MCF 10A (cell line): Measurements from ENCODE around the gene CRNKL1. TPM values are rescaled to one million over a fixed set of nuclear protein-coding genes. Genes with fewer than 3 reads are reported as not detected.
A peak's percentile ranks its signal among the peaks of the same experiment; 100 is the strongest.

Experiments used
- BruUV-seq: library from RNA; stranded (reverse); fragments of 400-500 nt; replicated peaks from 2 replicates; lab custom pipeline; 2021; lab: Mats Ljungman, UMichigan
- CTCF ChIA-PET: fragments of 300-600 bp; sonication (Branson Sonifier 250); formaldehyde crosslinking; extraction: SDS; loops from one replicate; lab custom pipeline; 2021; ENCODE audit warnings: antibody characterized with exemption, inconsistent platforms; lab: Yijun Ruan, JAX
- POLR2A ChIA-PET: fragments of 300-600, 350-650 bp; sonication (Branson Sonifier 250); formaldehyde crosslinking; extraction: SDS; loops from one replicate; lab custom pipeline; 2020; ENCODE audit warnings: antibody characterized with exemption, inconsistent platforms; lab: Yijun Ruan, JAX
- DNase-seq: peaks from one replicate; pipeline ENCODE4 v3.0.0-alpha.2; 2018; ENCODE audit not compliant: unreplicated experiment
- H3K27ac Mint-ChIP-seq: one replicate; pipeline ENCODE4 v1.8.0; 2022; ENCODE audit warnings: mild to moderate bottlenecking, low read depth, mixed read lengths; ENCODE audit not compliant: unreplicated experiment
- H3K27me3 Mint-ChIP-seq: one replicate; pipeline ENCODE4 v1.8.0; 2022; ENCODE audit warnings: mixed read lengths; ENCODE audit not compliant: insufficient read depth, unreplicated experiment
- H3K36me3 Mint-ChIP-seq: one replicate; pipeline ENCODE4 v1.8.0; 2022; ENCODE audit warnings: mild to moderate bottlenecking, moderate library complexity, mixed read lengths; ENCODE audit not compliant: insufficient read depth, unreplicated experiment
- H3K4me1 Mint-ChIP-seq: one replicate; pipeline ENCODE4 v1.8.0; 2022; ENCODE audit warnings: mixed read lengths; ENCODE audit not compliant: insufficient read depth, unreplicated experiment
- H3K4me3 Mint-ChIP-seq: one replicate; pipeline ENCODE4 v1.8.0; 2022; ENCODE audit warnings: mild to moderate bottlenecking, moderate library complexity, mixed read lengths; ENCODE audit not compliant: unreplicated experiment
- H3K9me3 Mint-ChIP-seq: one replicate; pipeline ENCODE4 v1.8.0; 2022; ENCODE audit warnings: mixed read lengths; ENCODE audit not compliant: unreplicated experiment
- CTCF ChIP-seq: fragments of 200-600 bp; IDR thresholded peaks from one replicate; pipeline ENCODE4 v1.8.0; 2022; ENCODE audit warnings: antibody characterized with exemption, mild to moderate bottlenecking; ENCODE audit not compliant: unreplicated experiment
- intact Hi-C: fragments of 100-400 bp; cut with micrococcal nuclease; formaldehyde crosslinking; loops from 2 replicates; pipeline ENCODE4 v1.14.1; 2022
- total RNA-seq: library from RNA; stranded (reverse); gene quantifications from 2 replicates; pipeline ENCODE4 v1.2.3, GENCODE V29; 2022

Gene CRNKL1
- total RNA-seq, 1 experiment from 2014 or later = 20.1 TPM

GRCh38 chr20:20017844-20018185 lies 34.5 kb downstream of the CRNKL1 start:
- no peaks in the 10 kb centered on the region for H3K27me3 Mint-ChIP-seq
- intact Hi-C loops = loop anchor here (2.0 to 5.0 kb wide), 3 partner anchors 43 to 331 kb away; no protein-coding TSS in a partner anchor
- ChIA-PET CTCF (interaction anchor here (1.0 to 1.8 kb wide), 7 partner anchors 9 to 331 kb away, joined by 3 to 8 read pairs (median 6); partner anchors contain the start of genes CFAP61 and CRNKL1), POLR2A (interaction anchor here (0.9 to 7.4 kb wide), 20 partner anchors 9 to 1451 kb away, joined by 3 to 79 read pairs (median 10); partner anchors contain the start of genes CFAP61, CRNKL1, RIN2 and SMIM26)
- no TSS peak for BruUV-seq
- peak overlapping the region; percentile 73 for H3K4me3 Mint-ChIP-seq
- TF ChIP-seq CTCF = no peak
- peaks cover 41% of the 10 kb centered on the region for H3K4me1 Mint-ChIP-seq
- no peaks in the 10 kb centered on the region for H3K36me3 Mint-ChIP-seq
- peak overlapping the region; percentile 95 for H3K27ac Mint-ChIP-seq
- peak; percentile 5 for DNase-seq
- no peaks in the 10 kb centered on the region for H3K9me3 Mint-ChIP-seq

DNA sequence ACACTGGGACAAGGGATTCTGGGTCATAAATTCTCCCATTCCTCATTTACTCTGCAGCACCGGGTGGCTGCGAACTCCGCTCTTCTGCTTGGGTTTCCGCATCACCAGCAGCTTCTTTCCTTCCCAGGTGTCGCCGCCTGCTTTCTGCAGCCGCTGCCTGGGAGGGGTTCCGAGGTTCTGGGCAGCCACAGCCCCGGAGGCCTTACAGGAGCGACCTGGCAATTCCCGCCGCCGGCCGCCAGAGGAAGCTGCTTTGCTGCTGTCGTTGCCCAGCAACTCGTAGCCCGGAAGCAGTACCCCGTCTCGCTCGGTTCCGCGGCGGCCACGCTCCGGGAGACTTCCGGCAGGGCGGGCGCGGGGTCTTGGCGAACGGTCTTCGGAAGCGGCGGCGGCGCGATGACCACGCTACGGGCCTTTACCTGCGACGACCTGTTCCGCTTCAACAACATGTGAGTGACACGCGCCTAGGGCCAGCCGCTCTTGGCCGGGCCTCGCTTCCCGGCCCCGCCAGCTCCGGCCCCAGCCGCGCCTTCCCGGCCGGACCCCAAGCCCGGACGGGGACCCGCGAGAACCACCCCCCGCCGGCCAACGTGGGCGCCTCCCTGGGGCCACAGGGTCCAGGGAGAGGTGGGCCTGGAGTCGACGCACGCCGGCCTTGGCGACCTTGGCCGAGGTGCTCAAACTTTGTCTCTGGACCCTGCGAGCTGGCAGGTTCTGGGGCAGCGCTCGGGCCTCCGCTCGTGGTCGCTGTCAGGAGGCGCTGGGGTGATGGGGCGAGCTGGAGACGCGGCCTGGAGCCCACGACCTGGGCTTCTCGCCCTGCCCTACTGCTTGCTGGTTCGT lies 35.0 kb downstream of the CRNKL1 start, which contains the start of gene NAA20:
NAA20 (plus strand) TSS at position 362 of the 843 bp plus-strand sequence; CDS start at position 397, 35 bp downstream.
- DNase-seq = peak; percentile 91
- H3K36me3 Mint-ChIP-seq = no peaks in the 10 kb centered on the region
- no peaks in the 10 kb centered on the region for H3K9me3 Mint-ChIP-seq
- peak; percentile 71 for TF ChIP-seq CTCF
- intact Hi-C loops = loop anchor here (2.0 to 5.0 kb wide), 3 partner anchors 42 to 330 kb away; no protein-coding TSS in a partner anchor
- peaks cover 41% of the 10 kb centered on the region for H3K4me1 Mint-ChIP-seq
- ChIA-PET POLR2A (interaction anchor here (0.6 to 7.4 kb wide), 34 partner anchors 9 to 1483 kb away, joined by 3 to 79 read pairs (median 6); partner anchors contain the start of genes CFAP61, CRNKL1, RIN2 and SMIM26), CTCF (interaction anchor here (0.6 to 2.2 kb wide), 28 partner anchors 9 to 576 kb away, joined by 3 to 12 read pairs (median 4); partner anchors contain the start of genes CFAP61 and CRNKL1)
- H3K4me3 Mint-ChIP-seq = peak within 1 kb of the TSS; percentile 73
- no TSS peak for BruUV-seq
- peak within 1 kb of the TSS; percentile 95 for H3K27ac Mint-ChIP-seq
- no peaks in the 10 kb centered on the region for H3K27me3 Mint-ChIP-seq

- H3K27me3 Mint-ChIP-seq = no peaks in the 10 kb centered on the region
- peak; percentile 27 for DNase-seq
- no peak overlapping the region for H3K4me3 Mint-ChIP-seq
- intact Hi-C loops = loop anchor here (5.0 kb wide), 2 partner anchors 223 to 327 kb away; no protein-coding TSS in a partner anchor
- H3K4me1 Mint-ChIP-seq = peaks cover 25% of the 10 kb centered on the region
- no peak for TF ChIP-seq CTCF
- BruUV-seq = no TSS peak
- no peaks in the 10 kb centered on the region for H3K36me3 Mint-ChIP-seq
- CTCF ChIA-PET = interaction anchor here (0.6 to 1.2 kb wide), 2 partner anchors 69 to 219 kb away, joined by 3 to 4 read pairs; no protein-coding TSS in a partner anchor
- no peaks in the 10 kb centered on the region for H3K9me3 Mint-ChIP-seq
- no peak overlapping the region for H3K27ac Mint-ChIP-seq
- POLR2A ChIA-PET = interaction anchor here (0.6 to 6.3 kb wide), 4 partner anchors 8 to 155 kb away, joined by 3 to 79 read pairs (median 4); no protein-coding TSS in a partner anchor
Observed at GRCh38 chr20:20014659-20015058, 37.6 kb downstream of the CRNKL1 start.

DNA sequence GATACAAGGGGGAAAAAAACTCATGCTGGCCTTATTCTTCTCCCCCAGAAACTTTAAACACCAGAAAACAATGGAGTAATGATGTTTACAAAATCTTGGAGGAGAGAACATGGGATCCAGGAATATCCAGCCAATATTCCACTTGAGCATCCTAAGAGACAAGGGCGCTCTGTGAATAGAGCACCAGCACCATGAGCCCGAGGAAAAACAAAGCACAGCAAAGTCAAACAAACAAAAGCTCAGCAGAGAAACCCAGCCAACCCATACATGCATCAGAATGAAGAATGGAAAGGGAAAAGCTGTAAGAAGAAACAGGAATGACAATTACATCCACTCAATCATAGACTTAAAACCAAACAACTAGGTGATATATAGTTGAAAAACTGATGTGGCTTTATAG lies 39.7 kb downstream of the CRNKL1 start:
- POLR2A ChIA-PET = interaction anchor here (0.9 to 1.0 kb wide), 2 partner anchors 9 to 255 kb away, joined by 4 to 5 read pairs; partner anchors contain the start of gene RIN2
- CTCF ChIA-PET = interaction anchor here (0.7 kb wide), 2 partner anchors 55 to 246 kb away, joined by 3 read pairs; no protein-coding TSS in a partner anchor
- H3K27ac Mint-ChIP-seq = no peak overlapping the region
- intact Hi-C loops = no loop called here
- peaks cover 10% of the 10 kb centered on the region for H3K4me1 Mint-ChIP-seq
- DNase-seq = no peak
- H3K9me3 Mint-ChIP-seq = no peaks in the 10 kb centered on the region
- no peaks in the 10 kb centered on the region for H3K27me3 Mint-ChIP-seq
- no TSS peak for BruUV-seq
- no peaks in the 10 kb centered on the region for H3K36me3 Mint-ChIP-seq
- no peak overlapping the region for H3K4me3 Mint-ChIP-seq
- TF ChIP-seq CTCF = no peak
